ENCODE data around the gene OTOS. TPM values are rescaled to one million over a fixed set of nuclear protein-coding genes. Genes with fewer than 3 reads are reported as not detected.
A peak's percentile ranks its signal among the peaks of the same experiment; 100 is the strongest.

Gene OTOS
- total and polyA plus RNA-seq, 2 of the 13 experiments (the other 11 are each of a cell fraction or from before 2014, with no cell fraction given): not detected

DNA sequence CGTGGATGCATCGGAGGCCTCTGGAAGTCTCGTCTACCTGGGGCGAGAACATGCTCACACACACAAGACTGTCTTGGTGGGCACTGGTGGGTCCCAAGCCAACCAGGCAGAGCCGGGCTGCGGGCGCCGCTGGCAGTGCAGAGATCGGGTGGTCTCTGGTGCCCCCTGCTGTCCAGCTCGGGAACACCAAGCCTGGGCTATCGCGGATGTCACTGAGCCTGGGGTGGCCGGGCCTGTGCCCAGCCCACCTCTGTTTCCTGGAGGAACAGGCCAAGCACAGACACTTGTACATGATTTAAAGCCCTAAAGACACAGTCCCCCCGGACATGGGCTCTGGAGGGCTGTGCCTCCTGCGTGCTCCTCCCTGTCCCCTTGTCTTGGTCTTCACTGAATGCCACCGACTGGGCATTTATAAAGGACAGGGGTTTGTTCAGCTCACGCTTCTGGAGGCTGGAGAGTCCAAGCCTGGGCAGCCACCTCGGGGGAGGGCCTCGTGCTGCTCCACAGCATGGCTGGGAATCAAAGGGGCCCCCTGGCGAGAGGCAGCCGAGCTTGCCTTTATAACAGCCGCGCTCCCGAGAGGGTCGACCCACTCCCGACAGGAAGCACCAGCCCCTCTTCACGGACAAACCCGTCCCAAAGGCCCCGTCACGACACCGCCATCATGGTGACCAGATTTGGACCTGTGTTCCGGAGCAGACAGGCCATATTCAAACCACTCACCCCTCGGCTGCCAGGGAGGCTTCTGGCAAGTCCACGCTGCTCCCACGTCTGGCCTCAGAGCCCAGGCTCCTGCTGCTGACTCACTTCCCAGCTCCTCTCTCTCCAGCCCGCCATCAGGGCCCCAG, 3.6 kb upstream of the OTOS start (continued):
- TF ChIP-seq RBFOX2 (IDR thresholded peaks at IDR 0.05; ENCODE audit: low read depth, low read length) (no peak), ZNF235 (CRISPR knock-in tag; IDR thresholded peaks at IDR 0.05; ENCODE audit: borderline replicate concordance) (peak; percentile 90), HOXA3 (CRISPR knock-in tag; IDR thresholded peaks at IDR 0.05) (no peak), SMAD1 (CRISPR knock-in tag; IDR thresholded peaks at IDR 0.05; ENCODE audit: borderline replicate concordance, low read depth) (peak; percentile 62; the same call in 1 of the 2 replicates), ISL2 (CRISPR knock-in tag; IDR thresholded peaks at IDR 0.05) (no peak), ZBTB44 (CRISPR knock-in tag; IDR thresholded peaks at IDR 0.05) (no peak), ZFP1 (CRISPR knock-in tag; IDR thresholded peaks at IDR 0.05) (no peak), ZFYVE20 (CRISPR knock-in tag; IDR thresholded peaks at IDR 0.05; ENCODE audit: borderline replicate concordance, low read depth) (no peak), SMARCE1 (IDR thresholded peaks at IDR 0.05; ENCODE audit: borderline replicate concordance) (no peak), GABPB1 (CRISPR knock-in tag; IDR thresholded peaks at IDR 0.05) (peak; percentile 56), ZNF362 (CRISPR knock-in tag; IDR thresholded peaks at IDR 0.05; ENCODE audit: borderline replicate concordance) (no peak), KDM1A (CRISPR knock-in tag; IDR thresholded peaks at IDR 0.05) (no peak), JDP2 (CRISPR knock-in tag; IDR thresholded peaks at IDR 0.05; ENCODE audit: borderline replicate concordance) (no peak), AGO2 (optimal IDR thresholded peaks at IDR 0.05; ENCODE audit: low read depth, low read length) (no peak), JUN (CRISPR knock-in tag; IDR thresholded peaks at IDR 0.05) (no peak), ERF (CRISPR knock-in tag; IDR thresholded peaks at IDR 0.05) (peak; percentile 56; the same call in 1 of the 2 replicates), ZNF451 (CRISPR knock-in tag; IDR thresholded peaks at IDR 0.05) (0 out of 2 replicates have a peak, but pooled peaks have one; percentile 57), E2F1 (CRISPR knock-in tag; IDR thresholded peaks at IDR 0.05) (no peak), POGZ (CRISPR knock-in tag; IDR thresholded peaks at IDR 0.05) (peak; percentile 29; the same call in 1 of the 2 replicates), ZNF256 (CRISPR knock-in tag; conservative IDR thresholded peaks at IDR 0.05) (0 out of 2 replicates have a peak, but pooled peaks have one; percentile 49), TCF12 (IDR thresholded peaks at IDR 0.05) (no peak), TCF12 (CRISPR knock-in tag; IDR thresholded peaks at IDR 0.05) (peak; percentile 47; the same call in 1 of the 2 replicates), IRX3 (CRISPR knock-in tag; IDR thresholded peaks at IDR 0.05; ENCODE audit: borderline replicate concordance, low read depth) (no peak)
- TF ChIP-seq, protein P1, sequence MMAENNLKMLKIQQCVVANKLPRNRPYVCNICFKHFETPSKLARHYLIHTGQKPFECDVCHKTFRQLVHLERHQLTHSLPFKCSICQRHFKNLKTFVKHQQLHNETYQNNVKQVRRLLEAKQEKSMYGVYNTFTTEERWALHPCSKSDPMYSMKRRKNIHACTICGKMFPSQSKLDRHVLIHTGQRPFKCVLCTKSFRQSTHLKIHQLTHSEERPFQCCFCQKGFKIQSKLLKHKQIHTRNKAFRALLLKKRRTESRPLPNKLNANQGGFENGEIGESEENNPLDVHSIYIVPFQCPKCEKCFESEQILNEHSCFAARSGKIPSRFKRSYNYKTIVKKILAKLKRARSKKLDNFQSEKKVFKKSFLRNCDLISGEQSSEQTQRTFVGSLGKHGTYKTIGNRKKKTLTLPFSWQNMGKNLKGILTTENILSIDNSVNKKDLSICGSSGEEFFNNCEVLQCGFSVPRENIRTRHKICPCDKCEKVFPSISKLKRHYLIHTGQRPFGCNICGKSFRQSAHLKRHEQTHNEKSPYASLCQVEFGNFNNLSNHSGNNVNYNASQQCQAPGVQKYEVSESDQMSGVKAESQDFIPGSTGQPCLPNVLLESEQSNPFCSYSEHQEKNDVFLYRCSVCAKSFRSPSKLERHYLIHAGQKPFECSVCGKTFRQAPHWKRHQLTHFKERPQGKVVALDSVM (CRISPR knock-in tag; IDR thresholded peaks at IDR 0.05): no peak
- TF ChIP-seq, protein P2, sequence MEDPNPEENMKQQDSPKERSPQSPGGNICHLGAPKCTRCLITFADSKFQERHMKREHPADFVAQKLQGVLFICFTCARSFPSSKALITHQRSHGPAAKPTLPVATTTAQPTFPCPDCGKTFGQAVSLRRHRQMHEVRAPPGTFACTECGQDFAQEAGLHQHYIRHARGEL (CRISPR knock-in tag; IDR thresholded peaks at IDR 0.05): 0 out of 2 replicates have a peak, but pooled peaks have one; percentile 23
